Activated naive CD8-positive, alpha-beta T cell treated with anti-CD3 and anti-CD28 coated beads for 36 hours (primary cell): ENCODE measurements around the gene EFS. TPM values are rescaled to one million over a fixed set of nuclear protein-coding genes. Genes with fewer than 3 reads are reported as not detected.
"Not testable (repeated sequence)": the region's sequence is repeated elsewhere in the genome, so short reads cannot be mapped to it uniquely, and the experiment has no call there.

Source experiments
- DNase-seq: peaks from one replicate; pipeline ENCODE4 v3.0.0; 2021
- H3K27ac Mint-ChIP-seq: one replicate; pipeline ENCODE4 v1.8.0; 2022; ENCODE audit warnings: mild to moderate bottlenecking, moderate library complexity, mixed read lengths
- H3K27me3 Mint-ChIP-seq: one replicate; pipeline ENCODE4 v1.8.0; 2022; ENCODE audit warnings: mild to moderate bottlenecking, mixed read lengths
- H3K36me3 Mint-ChIP-seq: one replicate; pipeline ENCODE4 v1.8.0; 2021; ENCODE audit warnings: mild to moderate bottlenecking, mixed read lengths
- H3K4me1 Mint-ChIP-seq: one replicate; pipeline ENCODE4 v1.8.0; 2021; ENCODE audit warnings: mixed read lengths
- H3K4me3 Mint-ChIP-seq: one replicate; pipeline ENCODE4 v1.8.0; 2022; ENCODE audit warnings: mild to moderate bottlenecking, moderate library complexity, mixed read lengths
- H3K9me3 Mint-ChIP-seq: one replicate; pipeline ENCODE4 v1.8.0; 2022; ENCODE audit warnings: mixed read lengths
- total RNA-seq, 2 experiments: library from RNA; stranded (reverse); gene quantifications; one replicate each; pipeline ENCODE4 v1.2.3, GENCODE V29; 2021

The EFS gene
- total RNA-seq, 2 experiments from 2014 or later, result not detected

- H3K27ac Mint-ChIP-seq, result no peak overlapping the region
- H3K27me3 Mint-ChIP-seq, result peaks cover 7% of the 10 kb centered on the region
- H3K36me3 Mint-ChIP-seq, result peaks cover 2% of the 10 kb centered on the region
Observed at GRCh38 chr14:23347406-23348296, 17.3 kb downstream of the EFS start.

GRCh38 chr14:23346693-23347405, 18.1 kb downstream of the EFS start:
- H3K4me3 Mint-ChIP-seq, result no peak overlapping the region
- H3K27ac Mint-ChIP-seq, result no peak overlapping the region
- H3K4me1 Mint-ChIP-seq, result peaks cover 4% of the 10 kb centered on the region
- H3K27me3 Mint-ChIP-seq, result peaks cover 5% of the 10 kb centered on the region
- DNase-seq, result no peak
- no peaks in the 10 kb centered on the region for H3K9me3 Mint-ChIP-seq
- peaks cover 2% of the 10 kb centered on the region for H3K36me3 Mint-ChIP-seq

More at GRCh38 chr14:23347406-23348296, 17.3 kb downstream of the EFS start:
- no peaks in the 10 kb centered on the region for H3K9me3 Mint-ChIP-seq
- no peak for DNase-seq
- peaks cover 4% of the 10 kb centered on the region for H3K4me1 Mint-ChIP-seq
- no peak overlapping the region for H3K4me3 Mint-ChIP-seq

- H3K4me3 Mint-ChIP-seq, result no peak overlapping the region
- peaks cover 2% of the 10 kb centered on the region for H3K36me3 Mint-ChIP-seq
- no peaks in the 10 kb centered on the region for H3K9me3 Mint-ChIP-seq
- DNase-seq, result no peak
- peaks cover 3% of the 10 kb centered on the region for H3K27me3 Mint-ChIP-seq
- no peak overlapping the region for H3K27ac Mint-ChIP-seq
- H3K4me1 Mint-ChIP-seq, result peaks cover 1% of the 10 kb centered on the region
Observed at GRCh38 chr14:23345987-23346692, 18.8 kb downstream of the EFS start.

- Mint-ChIP-seq H3K36me3 (no peaks in the 10 kb centered on the region), H3K9me3 (no peaks in the 10 kb centered on the region), H3K27me3 (no peaks in the 10 kb centered on the region), H3K4me1 (no peaks in the 10 kb centered on the region), H3K27ac (no peak overlapping the region), H3K4me3 (no peak overlapping the region)
- DNase-seq, result no peak
Observed at GRCh38 chr14:23344481-23344880, 20.5 kb downstream of the EFS start.

GRCh38 chr14:23339506-23340268, 25.3 kb downstream of the EFS start:
- Mint-ChIP-seq H3K9me3 (peaks cover 2% of the 10 kb centered on the region), H3K36me3 (no peaks in the 10 kb centered on the region), H3K27ac (no peak overlapping the region), H3K27me3 (peaks cover 28% of the 10 kb centered on the region), H3K4me1 (no peaks in the 10 kb centered on the region), H3K4me3 (no peak overlapping the region)
- no peak for DNase-seq

- no peak for DNase-seq
- H3K27ac Mint-ChIP-seq, result no peak overlapping the region
- no peaks in the 10 kb centered on the region for H3K36me3 Mint-ChIP-seq
- H3K4me1 Mint-ChIP-seq, result no peaks in the 10 kb centered on the region
- H3K4me3 Mint-ChIP-seq, result no peak overlapping the region
- H3K9me3 Mint-ChIP-seq, result peaks cover 2% of the 10 kb centered on the region
- peaks cover 30% of the 10 kb centered on the region for H3K27me3 Mint-ChIP-seq
Observed at GRCh38 chr14:23335623-23336022, 29.3 kb downstream of the EFS start.

- Mint-ChIP-seq H3K9me3 (no peaks in the 10 kb centered on the region), H3K27ac (no peak overlapping the region), H3K36me3 (peaks cover 9% of the 10 kb centered on the region), H3K4me1 (peaks cover 10% of the 10 kb centered on the region), H3K4me3 (no peak overlapping the region), H3K27me3 (no peaks in the 10 kb centered on the region)
- DNase-seq, result peak; percentile 55
Observed at GRCh38 chr14:23327947-23328744, 36.8 kb downstream of the EFS start.

- Mint-ChIP-seq H3K9me3 (no peaks in the 10 kb centered on the region), H3K4me1 (peaks cover 17% of the 10 kb centered on the region), H3K27me3 (no peaks in the 10 kb centered on the region), H3K36me3 (peaks cover 23% of the 10 kb centered on the region), H3K4me3 (no peak overlapping the region), H3K27ac (no peak overlapping the region)
- no peak for DNase-seq
Observed at GRCh38 chr14:23326491-23327332, 38.3 kb downstream of the EFS start.

GRCh38 chr14:23325746-23326145, 39.2 kb downstream of the EFS start:
- Mint-ChIP-seq H3K4me1 (peaks cover 17% of the 10 kb centered on the region), H3K36me3 (peaks cover 23% of the 10 kb centered on the region), H3K27ac (peak overlapping the region; percentile 42)
- DNase-seq, H3K9me3 Mint-ChIP-seq, H3K4me3 Mint-ChIP-seq, H3K27me3 Mint-ChIP-seq: not testable (repeated sequence)

- Mint-ChIP-seq H3K27me3 (no peaks in the 10 kb centered on the region), H3K9me3 (no peaks in the 10 kb centered on the region), H3K27ac (no peak overlapping the region), H3K36me3 (peaks cover 23% of the 10 kb centered on the region), H3K4me3 (no peak overlapping the region), H3K4me1 (peaks cover 19% of the 10 kb centered on the region)
- DNase-seq, result no peak
Observed at GRCh38 chr14:23324993-23325392, 40.0 kb downstream of the EFS start.

GRCh38 chr14:23324455-23324846, 40.5 kb downstream of the EFS start:
- DNase-seq, result no peak
- Mint-ChIP-seq H3K27ac (no peak overlapping the region), H3K4me3 (peak overlapping the region; percentile 18), H3K36me3 (peaks cover 23% of the 10 kb centered on the region), H3K27me3 (no peaks in the 10 kb centered on the region), H3K4me1 (peaks cover 23% of the 10 kb centered on the region), H3K9me3 (peaks cover 1% of the 10 kb centered on the region)

GRCh38 chr14:23323838-23324454, 41.0 kb downstream of the EFS start:
- H3K27me3 Mint-ChIP-seq, result no peaks in the 10 kb centered on the region
- no peak for DNase-seq
- peaks cover 1% of the 10 kb centered on the region for H3K9me3 Mint-ChIP-seq
- H3K4me3 Mint-ChIP-seq, result peak overlapping the region; percentile 18
- peaks cover 23% of the 10 kb centered on the region for H3K4me1 Mint-ChIP-seq
- H3K27ac Mint-ChIP-seq, result peak overlapping the region; percentile 29
- peaks cover 23% of the 10 kb centered on the region for H3K36me3 Mint-ChIP-seq
